GM18511 (cell line): ENCODE measurements around the gene MOSPD3.

Experiments
- ATAC-seq: cut with Tn5 transposase; IDR thresholded peaks from one replicate; pipeline ENCODE4 v1.9.1; 2021; ENCODE audit warnings: mild to moderate bottlenecking, moderate library complexity; ENCODE audit not compliant: unreplicated experiment

The MOSPD3 gene

DNA sequence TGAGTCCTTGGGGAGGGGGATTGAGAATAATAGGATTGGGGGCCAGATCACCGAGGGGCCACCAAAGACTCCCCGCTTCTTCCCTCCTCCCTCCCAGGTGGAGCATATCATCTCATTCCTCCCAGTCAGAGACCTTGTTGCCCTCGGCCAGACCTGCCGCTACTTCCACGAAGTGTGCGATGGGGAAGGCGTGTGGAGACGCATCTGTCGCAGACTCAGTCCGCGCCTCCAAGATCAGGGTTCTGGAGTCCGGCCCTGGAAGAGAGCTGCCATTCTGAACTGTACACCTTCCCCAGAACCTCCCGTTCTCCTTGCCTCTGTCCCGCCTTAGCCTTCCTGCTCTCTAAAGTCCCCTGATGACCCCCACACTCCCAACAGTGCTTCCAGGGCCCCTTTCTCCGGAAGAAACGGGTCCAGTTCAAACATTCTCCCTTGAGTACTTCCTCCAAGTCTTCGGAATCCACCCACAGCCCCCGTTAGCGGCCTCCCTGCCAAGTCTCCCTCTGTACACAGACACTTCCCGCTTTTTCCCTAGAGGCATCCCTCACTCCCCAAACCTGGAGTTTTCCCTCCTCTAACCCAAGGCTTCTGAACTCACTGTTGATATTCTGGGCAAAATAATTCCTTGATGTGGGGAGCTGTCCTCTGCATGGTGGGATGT lies 22.1 kb upstream of the MOSPD3 start:
- ATAC-seq = no peak

DNA sequence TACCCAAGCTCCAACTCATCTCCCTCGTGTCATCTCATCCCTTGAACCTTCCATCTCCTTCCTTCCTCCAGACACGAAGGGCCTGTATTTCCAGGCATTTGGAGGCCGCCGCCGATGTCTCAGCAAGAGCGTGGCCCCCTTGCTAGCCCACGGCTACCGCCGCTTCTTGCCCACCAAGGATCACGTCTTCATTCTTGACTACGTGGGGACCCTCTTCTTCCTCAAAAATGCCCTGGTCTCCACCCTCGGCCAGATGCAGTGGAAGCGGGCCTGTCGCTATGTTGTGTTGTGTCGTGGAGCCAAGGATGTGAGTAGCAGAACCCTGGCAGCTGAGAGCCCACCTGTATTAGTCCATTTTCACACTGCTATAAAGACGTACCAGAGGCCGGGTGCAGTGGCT lies 20.7 kb upstream of the MOSPD3 start:
- ATAC-seq = no peak

GRCh38 chr7:100595188-100595587 lies 17.2 kb upstream of the MOSPD3 start:
- no peak for ATAC-seq

DNA sequence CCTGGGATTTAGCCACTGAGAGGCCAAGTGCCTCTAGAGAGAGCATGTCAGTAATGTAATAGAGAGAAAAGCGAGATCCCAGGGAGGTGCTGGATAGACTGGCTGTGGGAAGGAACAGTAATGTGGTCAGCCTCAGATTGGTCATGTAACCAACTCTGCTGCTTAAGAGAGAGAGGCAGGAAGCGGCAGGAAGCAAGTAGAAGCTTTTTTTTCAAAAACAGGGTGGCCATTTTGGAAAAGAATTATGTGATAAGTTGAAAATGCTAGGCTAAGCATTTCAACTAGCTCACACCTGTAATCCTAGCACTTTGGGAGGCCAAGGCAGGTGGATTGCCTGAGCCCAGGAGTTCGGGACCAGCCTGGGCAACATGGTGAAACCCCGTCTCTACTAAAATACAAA lies 13.9 kb upstream of the MOSPD3 start:
- ATAC-seq = no peak

DNA sequence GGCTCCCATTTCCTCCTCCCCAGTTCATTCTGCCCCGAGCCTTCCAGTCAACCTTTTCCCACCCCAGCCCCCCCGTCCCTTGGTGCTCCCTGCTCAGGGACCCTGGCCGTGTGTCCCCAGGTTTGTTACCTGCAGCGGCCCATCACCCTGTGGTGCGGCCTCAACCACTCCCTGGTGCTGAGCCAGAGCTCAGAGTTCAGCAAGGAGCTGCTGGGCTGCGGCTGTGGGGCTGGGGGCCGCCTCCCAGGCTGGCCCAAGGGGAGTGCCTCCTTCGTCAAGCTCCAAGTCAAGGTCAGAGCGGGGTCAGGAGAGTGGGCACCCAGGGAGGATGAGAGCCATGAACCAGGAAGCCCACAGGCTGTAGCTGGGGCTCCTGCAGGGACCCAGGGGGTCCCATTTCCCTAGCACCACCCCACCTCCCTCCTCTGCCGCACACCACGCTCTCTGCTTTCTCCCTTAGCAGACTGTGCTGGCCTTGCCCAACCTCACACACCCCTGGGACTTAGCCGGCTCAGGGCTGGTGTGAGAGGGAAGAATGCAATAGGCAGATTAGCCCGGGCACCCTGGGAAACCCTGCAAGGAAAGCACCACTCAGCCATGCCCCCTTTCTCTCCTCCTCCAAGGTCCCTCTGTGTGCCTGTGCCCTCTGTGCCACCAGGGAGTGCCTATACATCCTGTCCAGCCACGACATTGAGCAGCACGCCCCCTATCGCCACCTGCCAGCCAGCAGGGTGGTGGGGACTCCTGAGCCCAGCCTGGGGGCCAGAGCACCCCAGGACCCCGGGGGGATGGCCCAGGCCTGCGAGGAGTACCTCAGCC lies 12.2 kb upstream of the MOSPD3 start:
- no peak for ATAC-seq

- ATAC-seq = no peak
Observed at GRCh38 chr7:100600730-100601038, 11.7 kb upstream of the MOSPD3 start.

- no peak for ATAC-seq
Observed at GRCh38 chr7:100602889-100603725, 9.2 kb upstream of the MOSPD3 start.

DNA sequence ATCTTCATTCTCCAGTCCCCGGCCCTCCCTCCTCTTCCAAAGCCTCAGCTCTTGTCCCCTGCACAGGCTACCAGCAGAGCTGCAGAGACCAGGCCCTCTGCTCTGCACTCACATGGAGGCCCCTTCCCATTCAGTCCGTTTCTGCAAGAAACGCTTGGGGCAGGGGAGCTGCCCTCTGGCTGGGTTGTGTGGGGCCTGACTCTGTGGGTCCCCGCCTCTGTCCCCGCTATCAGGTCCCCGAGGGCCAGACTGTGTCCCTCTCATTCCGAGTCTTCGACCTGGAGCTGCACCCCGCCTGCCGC lies 8.7 kb upstream of the MOSPD3 start:
- ATAC-seq = peak; percentile 13

GRCh38 chr7:100604028-100604975 lies 8.0 kb upstream of the MOSPD3 start:
- peak; percentile 61 for ATAC-seq

DNA sequence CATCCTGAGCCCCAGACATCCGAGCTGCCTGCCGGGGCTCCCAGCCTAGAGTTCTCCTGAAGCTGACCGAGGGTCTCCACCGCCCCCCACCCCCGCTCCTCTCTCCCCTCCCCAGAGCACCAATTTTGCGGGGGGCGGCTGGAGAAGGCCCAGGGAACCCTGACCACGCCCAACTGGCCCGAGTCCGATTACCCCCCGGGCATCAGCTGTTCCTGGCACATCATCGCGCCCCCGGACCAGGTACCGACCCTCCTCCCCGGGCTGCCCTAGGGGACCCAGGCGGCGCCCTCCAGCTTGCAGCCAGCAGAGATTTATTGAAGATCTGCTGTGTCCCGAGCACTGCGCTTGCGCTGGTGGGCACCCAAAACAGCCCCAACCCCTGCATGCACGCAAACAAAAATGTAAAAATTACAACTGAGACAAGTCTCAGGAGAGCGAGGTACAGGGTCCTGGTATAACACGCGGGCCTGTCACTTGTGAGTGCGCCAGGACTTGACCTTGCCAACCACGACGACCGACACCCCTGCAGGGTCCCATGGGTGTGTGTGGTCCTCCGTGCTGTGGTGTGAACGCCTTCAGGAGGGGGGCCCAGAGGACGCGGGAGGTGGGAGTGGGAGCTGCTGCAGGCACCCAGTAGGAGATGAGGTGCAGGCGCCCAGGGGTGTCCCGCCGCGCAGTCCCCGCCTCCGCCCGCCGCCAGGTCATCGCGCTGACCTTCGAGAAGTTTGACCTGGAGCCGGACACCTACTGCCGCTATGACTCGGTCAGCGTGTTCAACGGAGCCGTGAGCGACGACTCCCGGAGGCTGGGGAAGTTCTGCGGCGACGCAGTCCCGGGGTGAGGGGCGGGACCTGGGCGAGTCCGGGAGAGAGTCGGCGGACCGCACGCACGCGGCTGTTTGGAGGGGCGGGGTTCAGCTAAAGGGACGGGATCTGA lies 7.1 kb upstream of the MOSPD3 start:
- peak; percentile 4 for ATAC-seq

DNA sequence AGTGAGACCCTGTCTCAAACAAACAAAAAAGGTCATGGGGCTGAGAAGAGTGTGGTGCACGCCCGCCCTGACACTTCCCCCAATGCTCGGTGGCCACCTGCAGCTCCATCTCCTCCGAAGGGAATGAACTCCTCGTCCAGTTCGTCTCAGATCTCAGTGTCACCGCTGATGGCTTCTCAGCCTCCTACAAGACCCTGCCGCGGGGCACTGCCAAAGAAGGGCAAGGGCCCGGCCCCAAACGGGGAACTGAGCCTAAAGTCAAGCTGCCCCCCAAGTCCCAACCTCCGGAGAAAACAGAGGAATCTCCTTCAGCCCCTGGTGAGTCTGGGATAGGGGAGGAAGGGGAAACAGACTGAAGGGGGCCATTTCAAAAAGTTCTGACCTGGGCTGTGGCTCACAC lies 6.0 kb upstream of the MOSPD3 start:
- no peak for ATAC-seq

- no peak for ATAC-seq
Observed at GRCh38 chr7:100607111-100607510, 5.2 kb upstream of the MOSPD3 start.

GRCh38 chr7:100609958-100610357 lies 2.4 kb upstream of the MOSPD3 start:
- no peak for ATAC-seq

GRCh38 chr7:100612730-100613390 lies 520 bp downstream of the MOSPD3 start:
- ATAC-seq = peak; percentile 12

GRCh38 chr7:100613412-100614175 lies 1.3 kb downstream of the MOSPD3 start:
- ATAC-seq = no peak

- ATAC-seq = no peak
Observed at GRCh38 chr7:100614308-100614861, 2.0 kb downstream of the MOSPD3 start.

- ATAC-seq = no peak
Observed at GRCh38 chr7:100620239-100620638, 7.9 kb downstream of the MOSPD3 start.

DNA sequence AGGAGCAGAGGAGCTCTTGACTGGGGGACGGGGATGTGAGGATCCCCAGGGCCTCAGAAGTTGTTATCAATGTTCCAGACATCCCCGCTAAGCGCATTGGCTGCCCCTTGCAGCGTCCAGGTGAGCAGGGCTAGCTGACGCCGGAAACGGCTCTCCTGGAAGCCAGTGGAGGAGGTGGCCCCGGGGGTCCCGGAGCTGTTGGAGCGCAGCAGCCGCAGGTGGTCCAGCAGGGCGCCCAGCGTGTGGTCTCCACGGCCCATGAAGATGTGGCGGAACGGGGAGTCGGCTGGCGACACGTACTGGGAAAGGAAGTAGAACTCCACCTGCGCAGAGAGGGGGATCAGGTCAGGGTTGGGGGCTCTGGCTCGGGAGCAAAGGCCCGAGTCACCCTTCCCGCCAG lies 8.5 kb downstream of the MOSPD3 start:
- no peak for ATAC-seq
